A673 (cell line): ENCODE data around the gene TMEM47. TPM values are rescaled to one million over a fixed set of nuclear protein-coding genes. Genes with fewer than 3 reads are reported as not detected.

Source experiments
- Bru-seq: library from RNA; stranded (reverse); fragments of 400-500 nt; gene quantifications from one replicate; lab custom pipeline; 2021; lab: Mats Ljungman, UMichigan
- BruChase-seq, 2 experiments: library from RNA; stranded (reverse); fragments of 400-500 nt; gene quantifications; one replicate each; lab custom pipeline; 2021; lab: Mats Ljungman, UMichigan
- BruUV-seq: library from RNA; stranded (reverse); fragments of 400-500 nt; replicated peaks from 2 replicates; lab custom pipeline; 2021; lab: Mats Ljungman, UMichigan
- CTCF ChIA-PET: fragments of 300-600 bp; sonication (Branson Sonifier 250); formaldehyde crosslinking; loops from one replicate; lab custom pipeline; 2022; ENCODE audit warnings: antibody characterized with exemption; lab: Charles Lee
- POLR2A ChIA-PET: fragments of 300-600 bp; sonication (Branson Sonifier 250); formaldehyde crosslinking; loops from one replicate; lab custom pipeline; 2022; ENCODE audit warnings: antibody characterized with exemption; ENCODE audit not compliant: low non-redundant PET; lab: Charles Lee
- DNase-seq: peaks from one replicate; pipeline ENCODE4 v3.0.0-alpha.2; 2015; ENCODE audit warnings: low spot score
- H3K27ac ChIP-seq: fragments of 200-600 bp; sonication (generic); 2 replicates; pipeline ENCODE4 v1.5.1; 2016; ENCODE audit warnings: mixed run types, low read depth, mild to moderate bottlenecking, mixed read lengths, antibody characterized with exemption, low read length; ENCODE audit not compliant: poor library complexity, severe bottlenecking
- H3K27me3 ChIP-seq: fragments of 200-600 bp; sonication (generic); replicated peaks from 2 replicates; pipeline ENCODE4 v1.6.1; 2017; ENCODE audit warnings: mixed run types, low read depth, mild to moderate bottlenecking, mixed read lengths, antibody characterized with exemption, low read length; ENCODE audit not compliant: insufficient read depth, poor library complexity
- H3K36me3 ChIP-seq: fragments of 200-600 bp; sonication (generic); 2 replicates; pipeline ENCODE4 v1.6.1; 2016; ENCODE audit warnings: mixed run types, mild to moderate bottlenecking, mixed read lengths, antibody characterized with exemption, low read length; ENCODE audit not compliant: insufficient read depth, poor library complexity, severe bottlenecking
- H3K4me1 ChIP-seq: fragments of 200-600 bp; sonication (generic); 2 replicates; pipeline ENCODE4 v1.6.1; 2017; ENCODE audit warnings: mixed run types, mild to moderate bottlenecking, mixed read lengths, antibody characterized with exemption, low read length; ENCODE audit not compliant: insufficient read depth, poor library complexity, severe bottlenecking
- H3K4me3 ChIP-seq: fragments of 200-600 bp; sonication (generic); 2 replicates; pipeline ENCODE4 v1.5.1; 2016; ENCODE audit warnings: low read depth, mixed run types, mild to moderate bottlenecking, mixed read lengths, low read length; ENCODE audit not compliant: poor library complexity, severe bottlenecking
- H3K9me3 ChIP-seq: fragments of 200-600 bp; sonication (generic); 2 replicates; pipeline ENCODE4 v1.6.1; 2016; ENCODE audit warnings: mixed run types, low read depth, mild to moderate bottlenecking, mixed read lengths, antibody characterized with exemption, low read length; ENCODE audit not compliant: poor library complexity, severe bottlenecking
- CTCF ChIP-seq: fragments of 300-800, 200-600 bp; sonication (generic); conservative IDR thresholded peaks from 2 replicates; pipeline ENCODE4 v1.5.1; 2017; ENCODE audit warnings: low read depth, mild to moderate bottlenecking, antibody characterized with exemption, low read length, moderate library complexity, mixed read lengths
- EZH2 ChIP-seq: fragments of 200-600 bp; sonication (generic); IDR thresholded peaks from 2 replicates; pipeline ENCODE4 v1.6.1; 2017; ENCODE audit warnings: borderline replicate concordance, low read depth, mild to moderate bottlenecking, mixed read lengths, antibody characterized with exemption, low read length; ENCODE audit not compliant: poor library complexity, severe bottlenecking
- intact Hi-C: fragments of 100-400 bp; cut with micrococcal nuclease; formaldehyde crosslinking; loops from one replicate; pipeline ENCODE4 v1.10.0; 2022; ENCODE audit not compliant: unreplicated experiment
- long read RNA-seq: library from polyadenylated mRNA; stranded (forward); transcript quantifications from one replicate; pipeline ENCODE4 v2.0.0, GENCODE V29; 2022
- total RNA-seq: library from RNA; stranded (reverse); gene quantifications from 2 replicates; pipeline ENCODE4 v1.2.3, GENCODE V29; 2021

Gene TMEM47
- total RNA-seq (35.9 and 36.4 TPM in 2 replicates), Bru-seq, nascent RNA (percentile 90 among the genes with signal in this experiment), BruChase-seq, experiment 1, labeled RNA remaining after a 2-hour chase (percentile 89 among the genes with signal in this experiment), BruChase-seq, experiment 2, labeled RNA remaining after a 6-hour chase (percentile 90 among the genes with signal in this experiment)
- long read RNA-seq, full-length matches to known transcripts, result 166 of 170 reads
- long read RNA-seq, partial matches to known transcripts, result 2 of 170 reads
- long read RNA-seq, other reads (novel, unspliced or antisense), result 2 of 170 reads

- H3K4me1 ChIP-seq, result peaks cover 5% of the 10 kb centered on the region
- ChIA-PET CTCF (no interaction called here), POLR2A (no interaction called here)
- intact Hi-C loops, result loop anchor here (2.0 kb wide), 1 partner anchor 72 kb away; no protein-coding TSS in a partner anchor
- H3K27ac ChIP-seq, result peak within 1 kb of the TSS; percentile 74
- no TSS peak for BruUV-seq
- peak; percentile 84 for DNase-seq
- H3K27me3 ChIP-seq, result no peaks in the 10 kb centered on the region
- no peaks in the 10 kb centered on the region for H3K9me3 ChIP-seq
- H3K36me3 ChIP-seq, result peaks cover 2% of the 10 kb centered on the region
- H3K4me3 ChIP-seq, result peak within 1 kb of the TSS; percentile 61
- TF ChIP-seq EZH2 (no peak), CTCF (no peak)
These were observed at the start of gene TMEM47 for GRCh38 chrX:34656842-34657725. TSS of gene TMEM47 (minus strand) at chrX:34657285. CDS start at chrX:34657029, 256 bp downstream.

DNA sequence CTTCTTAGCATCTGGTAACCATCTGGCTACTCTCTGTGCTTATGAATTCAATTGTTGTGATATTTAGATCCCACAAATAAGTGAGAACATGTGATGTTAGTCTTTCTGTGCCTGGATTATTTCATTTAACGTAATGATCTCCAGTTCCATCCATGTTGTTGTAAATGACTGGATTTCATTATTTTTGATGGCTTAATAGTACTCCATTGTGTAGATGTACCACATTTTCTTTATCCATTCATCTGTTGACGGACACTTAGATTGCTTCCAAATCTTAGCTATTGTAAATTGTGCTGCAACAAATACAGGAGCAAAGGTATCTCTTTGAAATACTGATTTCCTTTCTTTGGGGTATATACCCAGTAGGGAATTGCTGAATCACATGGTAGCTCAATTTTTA is 30.0 kb upstream of the TMEM47 start:
- Histone ChIP-seq H3K36me3 (no peaks in the 10 kb centered on the region), H3K4me3 (no peak overlapping the region), H3K27me3 (no peaks in the 10 kb centered on the region), H3K27ac (no peak overlapping the region), H3K4me1 (no peaks in the 10 kb centered on the region), H3K9me3 (no peaks in the 10 kb centered on the region)
- POLR2A ChIA-PET, result no interaction called here
- CTCF ChIA-PET, result no interaction called here
- BruUV-seq, result no TSS peak
- DNase-seq, result no peak
- intact Hi-C loops, result no loop called here
- no peak for TF ChIP-seq CTCF
- TF ChIP-seq EZH2, result no peak

DNA sequence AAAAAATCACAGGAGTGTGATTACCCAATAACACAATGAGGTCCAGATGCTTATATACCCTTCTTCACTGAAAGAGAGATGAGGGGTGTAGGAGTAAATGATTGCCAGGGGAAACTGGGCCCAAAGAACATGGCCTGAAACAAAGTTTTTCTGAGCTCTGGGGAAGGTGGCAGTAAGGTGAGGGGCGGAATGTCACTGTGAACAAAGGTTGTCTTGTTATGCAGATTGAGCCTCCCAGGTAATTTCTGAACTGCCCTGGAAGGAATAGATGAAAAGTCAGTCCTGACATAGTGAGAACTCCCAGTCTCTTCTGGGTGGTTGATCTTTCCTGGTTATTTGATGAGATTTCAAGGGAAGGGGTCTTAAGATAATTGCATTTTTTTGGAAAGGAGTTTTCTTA is 2.5 kb upstream of the TMEM47 start:
- no TSS peak for BruUV-seq
- H3K4me1 ChIP-seq, result no peaks in the 10 kb centered on the region
- intact Hi-C loops, result no loop called here
- TF ChIP-seq EZH2, result no peak
- TF ChIP-seq CTCF, result no peak
- no peak for DNase-seq
- no peaks in the 10 kb centered on the region for H3K9me3 ChIP-seq
- no peaks in the 10 kb centered on the region for H3K36me3 ChIP-seq
- ChIA-PET CTCF (no interaction called here), POLR2A (no interaction called here)
- no peaks in the 10 kb centered on the region for H3K27me3 ChIP-seq
- no peak overlapping the region for H3K27ac ChIP-seq
- no peak overlapping the region for H3K4me3 ChIP-seq
